NCI-H460 (cell line): ENCODE measurements around the gene CAT. TPM values are rescaled to one million over a fixed set of nuclear protein-coding genes. Genes with fewer than 3 reads are reported as not detected.

ENCODE experiments used
- DNase-seq: peaks from one replicate; pipeline ENCODE4 v3.0.0-alpha.2; 2016; ENCODE audit warnings: low read depth; ENCODE audit errors: extremely low read depth
- polyA plus RNA-seq: library from polyadenylated mRNA; depleted of rRNA; stranded (reverse); fragments of >200 nt; gene quantifications from 2 replicates; pipeline ENCODE4 v1.2.3, GENCODE V29; 2014; cell fraction: nucleus; rRNA removed
- total RNA-seq: library from RNA; depleted of rRNA; stranded (reverse); fragments of >200 nt; shearing (Covaris generic); gene quantifications from 2 replicates; pipeline ENCODE4 v1.2.3, GENCODE V29; 2014; rRNA removed

Gene CAT
- not detected in 2 replicates for total RNA-seq
- not detected in 2 replicates for polyA plus RNA-seq

GRCh38 chr11:34438529-34439507 is at the start of gene CAT:
TSS of gene CAT (plus strand) at chr11:34438934. CDS start at chr11:34439014, 80 bp downstream.
- no peak for DNase-seq

- DNase-seq: no peak
Observed at GRCh38 chr11:34394771-34395300, 43.9 kb upstream of the CAT start.

GRCh38 chr11:34395916-34396550 is 42.7 kb upstream of the CAT start:
- peak; percentile 36 for DNase-seq

- no peak for DNase-seq
Observed at GRCh38 chr11:34397120-34397519, 41.6 kb upstream of the CAT start.

- no peak for DNase-seq
Observed at GRCh38 chr11:34397811-34398210, 40.9 kb upstream of the CAT start.

- DNase-seq: no peak
Observed at GRCh38 chr11:34403431-34403830, 35.3 kb upstream of the CAT start.

- no peak for DNase-seq
Observed at GRCh38 chr11:34404280-34404679, 34.5 kb upstream of the CAT start.

- peak; percentile 6 for DNase-seq
Observed at GRCh38 chr11:34405079-34405858, 33.5 kb upstream of the CAT start.

- no peak for DNase-seq
Observed at GRCh38 chr11:34406413-34406812, 32.3 kb upstream of the CAT start.

- no peak for DNase-seq
Observed at GRCh38 chr11:34407121-34407813, 31.5 kb upstream of the CAT start.

GRCh38 chr11:34408580-34409172 is 30.1 kb upstream of the CAT start:
- no peak for DNase-seq

GRCh38 chr11:34411111-34411510 is 27.6 kb upstream of the CAT start:
- no peak for DNase-seq

- DNase-seq: no peak
Observed at GRCh38 chr11:34411791-34412190, 26.9 kb upstream of the CAT start.

- DNase-seq: no peak
Observed at GRCh38 chr11:34413263-34413662, 25.5 kb upstream of the CAT start.

GRCh38 chr11:34415538-34415937 is 23.2 kb upstream of the CAT start:
- no peak for DNase-seq

- no peak for DNase-seq
Observed at GRCh38 chr11:34416088-34416487, 22.6 kb upstream of the CAT start.

GRCh38 chr11:34416766-34417165 is 22.0 kb upstream of the CAT start:
- no peak for DNase-seq

- DNase-seq: no peak
Observed at GRCh38 chr11:34417202-34417601, 21.5 kb upstream of the CAT start.

GRCh38 chr11:34419158-34419557 is 19.6 kb upstream of the CAT start:
- DNase-seq: no peak

GRCh38 chr11:34423300-34423699 is 15.4 kb upstream of the CAT start:
- no peak for DNase-seq
